H7 (cell line): Measurements from ENCODE around the gene FHIP1B. TPM values are rescaled to one million over a fixed set of nuclear protein-coding genes. Genes with fewer than 3 reads are reported as not detected.

Source experiments
- DNase-seq: peaks from one replicate; pipeline ENCODE4 v3.0.0; 2012
- H3K27me3 ChIP-seq: 2 replicates; pipeline ENCODE4 v1.6.0; 2011; ENCODE audit warnings: mild to moderate bottlenecking, low read length; ENCODE audit not compliant: control insufficient read depth, insufficient read depth
- H3K36me3 ChIP-seq: replicated peaks from 2 replicates; pipeline ENCODE4 v1.5.1; 2011; ENCODE audit warnings: low read length; ENCODE audit not compliant: control insufficient read depth, insufficient read depth
- H3K4me3 ChIP-seq: 2 replicates; pipeline ENCODE4 v1.5.1; 2011; ENCODE audit warnings: low read depth, mild to moderate bottlenecking, control low read depth, low read length, moderate library complexity; ENCODE audit not compliant: insufficient read depth
- total RNA-seq: library from RNA; depleted of rRNA; stranded (reverse); fragments of >200 nt; shearing (Covaris generic); gene quantifications from 2 replicates; pipeline ENCODE4 v1.2.3, GENCODE V29; 2014

The FHIP1B gene
- total RNA-seq, 1 experiment from 2014 or later, result 27.9 TPM

DNA sequence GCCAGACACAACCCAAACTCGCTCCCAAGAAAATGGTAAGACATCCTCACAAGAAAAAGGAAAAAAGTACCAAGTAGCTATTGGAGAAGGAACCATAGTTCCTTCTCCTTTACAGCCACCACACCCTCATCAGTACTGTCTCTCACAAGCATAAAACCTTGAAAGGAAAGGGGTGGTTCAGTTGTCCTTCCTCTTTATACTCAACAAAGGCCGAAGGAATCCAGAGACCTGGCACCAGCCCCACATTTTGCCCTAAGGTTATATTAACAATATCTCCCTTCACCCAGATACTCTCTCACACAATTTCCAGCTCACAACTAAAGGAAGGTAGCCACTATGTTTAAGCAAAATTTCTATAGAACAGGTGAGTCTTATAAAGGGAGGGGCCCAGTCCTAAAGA lies 8.5 kb downstream of the FHIP1B start:
- Histone ChIP-seq H3K27me3 (no peaks in the 10 kb centered on the region), H3K36me3 (peaks cover 5% of the 10 kb centered on the region), H3K4me3 (no peak overlapping the region)
- no peak for DNase-seq

DNA sequence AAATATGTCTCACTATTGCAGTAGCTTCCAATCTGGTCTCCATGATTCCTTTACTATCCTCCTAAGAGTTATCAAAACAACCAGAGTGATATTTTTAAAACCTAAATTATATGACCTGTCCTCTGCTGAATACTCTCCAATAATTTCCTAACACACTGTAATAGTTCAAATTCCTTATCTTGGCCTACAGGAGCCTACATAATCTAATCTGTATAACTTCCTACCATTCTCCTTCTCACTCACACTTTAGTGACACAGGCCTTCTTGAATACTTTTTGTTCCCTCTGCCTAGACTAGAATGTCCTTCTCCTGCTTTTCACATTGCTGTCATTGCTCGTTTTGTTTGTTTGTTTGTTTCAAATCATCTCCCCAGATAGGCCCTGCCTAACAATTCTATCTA lies 9.4 kb downstream of the FHIP1B start:
- Histone ChIP-seq H3K27me3 (no peaks in the 10 kb centered on the region), H3K36me3 (peaks cover 5% of the 10 kb centered on the region), H3K4me3 (no peak overlapping the region)

DNA sequence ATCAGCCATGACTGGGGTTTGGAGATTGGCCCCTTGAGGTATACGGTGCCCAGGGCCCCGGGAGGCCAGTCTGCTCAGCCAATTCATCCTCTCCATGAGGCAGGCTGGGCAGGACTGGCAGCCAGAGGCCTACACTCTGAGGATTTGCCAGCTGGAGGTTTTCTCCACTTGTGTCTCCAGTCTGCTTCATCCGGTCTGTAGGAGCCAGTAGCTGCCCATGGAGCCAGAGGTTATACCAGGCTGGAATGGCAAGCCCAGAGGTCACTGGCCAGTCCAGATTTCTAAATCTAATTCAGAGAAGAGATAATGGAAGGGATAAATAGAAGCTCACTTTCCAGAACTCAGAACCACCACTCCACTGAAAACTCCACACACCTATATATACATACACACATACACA lies 10.0 kb downstream of the FHIP1B start:
- H3K36me3 ChIP-seq, result peaks cover 5% of the 10 kb centered on the region
- no peak overlapping the region for H3K4me3 ChIP-seq
- no peaks in the 10 kb centered on the region for H3K27me3 ChIP-seq
- DNase-seq, result no peak

More for the DNA sequence above, 9.4 kb downstream of the FHIP1B start:
- DNase-seq, result no peak

DNA sequence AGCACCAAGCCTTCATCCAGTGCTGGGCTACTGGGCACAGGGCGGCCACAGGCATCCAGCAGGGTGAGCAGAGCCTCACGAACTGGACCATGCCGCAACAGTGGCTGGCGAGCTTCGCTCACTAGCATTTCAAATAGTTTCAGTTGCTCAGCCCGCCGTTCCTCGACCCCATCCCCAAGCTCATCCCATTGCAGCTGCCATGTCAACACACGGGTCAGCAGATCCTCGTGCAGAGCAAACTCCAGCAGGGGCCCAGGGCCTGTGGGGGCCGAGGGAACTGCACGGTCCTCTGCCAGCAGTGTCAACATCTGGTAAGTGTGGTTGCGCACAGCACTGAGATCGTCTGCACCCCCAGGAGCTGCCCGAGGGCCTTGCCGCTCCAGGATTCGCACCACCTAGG lies 10.6 kb downstream of the FHIP1B start:
- peaks cover 5% of the 10 kb centered on the region for H3K36me3 ChIP-seq
- no peak for DNase-seq
- H3K4me3 ChIP-seq, result no peak overlapping the region
- no peaks in the 10 kb centered on the region for H3K27me3 ChIP-seq

DNA sequence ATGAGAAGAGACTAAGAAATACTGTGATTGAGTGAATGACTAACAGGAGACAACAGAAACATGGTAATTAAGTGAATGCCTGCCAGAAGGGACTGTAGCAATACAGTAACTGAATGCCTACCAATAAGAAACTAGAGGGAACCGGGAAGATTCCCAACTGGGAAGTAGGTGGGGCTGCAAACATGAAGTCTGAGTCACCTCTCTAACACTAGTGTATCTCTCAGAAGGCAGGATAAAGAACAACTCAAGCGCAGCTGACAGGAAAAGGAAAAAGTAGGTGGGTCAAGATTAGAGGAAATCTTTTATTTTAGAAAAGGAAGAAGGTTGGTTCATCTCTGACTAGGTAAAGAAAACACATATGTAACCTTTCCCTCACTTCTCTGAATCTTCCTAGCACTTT lies 15.1 kb downstream of the FHIP1B start:
- DNase-seq, result no peak
- Histone ChIP-seq H3K27me3 (no peaks in the 10 kb centered on the region), H3K36me3 (peaks cover 16% of the 10 kb centered on the region), H3K4me3 (no peak overlapping the region)

DNA sequence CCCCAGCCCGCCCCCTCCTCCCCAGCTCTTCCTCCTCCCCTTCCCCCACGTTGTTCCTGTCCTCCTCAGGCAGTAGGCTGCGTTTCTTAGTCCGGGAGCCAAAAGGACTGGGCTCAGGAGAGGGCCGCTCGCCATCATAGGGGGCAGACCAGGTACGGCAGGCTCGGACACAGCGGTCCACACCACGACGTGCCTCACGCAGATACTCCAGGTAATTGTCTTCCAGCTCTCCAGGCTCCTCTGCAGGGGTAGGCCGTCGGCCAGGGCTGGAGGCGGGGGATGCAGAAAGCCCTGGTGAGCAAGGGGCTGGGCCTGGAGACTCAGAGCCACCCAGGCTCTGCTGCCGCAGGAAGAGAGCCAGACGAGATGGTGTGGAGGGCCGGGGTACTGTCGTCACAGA lies 16.7 kb downstream of the FHIP1B start:
- no peak overlapping the region for H3K4me3 ChIP-seq
- H3K27me3 ChIP-seq, result no peaks in the 10 kb centered on the region
- DNase-seq, result no peak
- H3K36me3 ChIP-seq, result peaks cover 16% of the 10 kb centered on the region

DNA sequence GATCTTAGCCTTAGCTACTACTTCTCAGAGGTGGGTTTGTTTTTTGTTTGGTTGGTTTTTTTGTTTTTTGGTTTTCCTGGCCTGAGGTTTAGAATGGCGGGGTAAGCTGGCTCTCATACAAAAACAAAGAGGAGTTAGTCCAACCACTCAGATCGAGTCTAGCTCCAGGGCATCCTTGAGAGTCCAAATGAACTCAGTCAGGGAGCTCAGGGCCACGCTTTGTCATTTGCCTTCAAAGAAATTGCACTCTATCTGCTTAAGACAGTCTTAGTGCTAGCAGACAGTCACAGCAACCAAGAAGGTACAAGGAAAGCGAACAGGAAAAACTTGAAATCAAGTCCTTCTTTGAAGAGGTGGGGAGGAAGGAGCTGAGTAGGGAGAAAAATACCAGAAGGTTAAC lies 17.9 kb downstream of the FHIP1B start:
- Histone ChIP-seq H3K27me3 (no peaks in the 10 kb centered on the region), H3K4me3 (no peak overlapping the region), H3K36me3 (peaks cover 16% of the 10 kb centered on the region)
- DNase-seq, result no peak

DNA sequence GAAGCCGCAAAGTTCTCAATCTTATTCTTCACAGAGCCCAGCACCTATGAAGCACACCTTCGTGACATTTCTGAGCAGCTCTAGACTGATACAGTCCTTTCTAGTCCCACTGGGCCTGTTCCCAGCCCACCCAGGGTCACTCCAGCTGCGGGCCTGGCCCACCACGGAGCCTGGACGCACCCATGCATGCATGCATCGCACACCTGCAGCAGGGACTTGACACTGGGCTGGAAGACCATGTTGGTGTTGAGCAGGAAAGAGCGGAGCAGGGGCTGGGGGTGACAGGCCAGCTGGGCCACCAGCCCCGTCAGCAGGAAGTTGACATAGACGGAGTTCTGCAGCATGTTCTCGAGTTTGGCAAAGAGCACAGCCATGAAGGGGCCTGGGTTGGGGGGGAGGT lies 19.9 kb downstream of the FHIP1B start:
- DNase-seq, result no peak
- H3K27me3 ChIP-seq, result no peaks in the 10 kb centered on the region
- no peak overlapping the region for H3K4me3 ChIP-seq
- peaks cover 17% of the 10 kb centered on the region for H3K36me3 ChIP-seq

DNA sequence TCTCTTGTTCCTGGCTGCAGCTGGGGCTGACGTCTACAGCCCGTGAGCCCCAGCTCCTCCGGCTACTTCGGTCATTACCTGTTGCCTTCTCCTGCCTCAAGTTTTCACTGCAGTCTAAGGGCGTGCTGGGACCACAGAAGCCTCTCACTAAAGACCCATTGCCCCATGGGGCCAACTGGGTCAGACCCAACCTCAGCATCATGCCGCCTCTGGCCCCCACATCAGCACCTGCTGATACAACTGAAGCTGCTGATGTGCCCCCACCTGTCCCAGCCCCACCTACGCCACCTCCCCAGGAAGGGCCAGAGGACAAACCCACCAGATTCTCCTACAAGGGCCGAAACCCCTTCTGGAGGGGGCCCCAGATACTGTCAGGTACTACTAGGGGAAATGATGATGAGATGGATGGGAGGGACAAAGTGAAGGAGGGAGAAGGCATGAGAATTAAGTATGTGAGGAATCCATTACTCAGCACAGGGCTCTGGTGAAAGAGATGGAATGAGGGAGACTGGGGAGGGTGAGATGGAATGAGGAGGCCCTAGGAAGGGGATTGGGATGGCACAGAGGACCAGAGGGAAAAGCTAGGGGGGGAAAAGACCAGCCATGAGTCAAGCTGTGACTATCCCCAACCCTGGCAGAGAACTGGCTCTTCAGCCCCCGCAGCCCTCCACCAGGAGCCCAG lies 24.0 kb downstream of the FHIP1B start:
- Histone ChIP-seq H3K4me3 (no peak overlapping the region), H3K27me3 (no peaks in the 10 kb centered on the region), H3K36me3 (peaks cover 11% of the 10 kb centered on the region)
- DNase-seq, result no peak

DNA sequence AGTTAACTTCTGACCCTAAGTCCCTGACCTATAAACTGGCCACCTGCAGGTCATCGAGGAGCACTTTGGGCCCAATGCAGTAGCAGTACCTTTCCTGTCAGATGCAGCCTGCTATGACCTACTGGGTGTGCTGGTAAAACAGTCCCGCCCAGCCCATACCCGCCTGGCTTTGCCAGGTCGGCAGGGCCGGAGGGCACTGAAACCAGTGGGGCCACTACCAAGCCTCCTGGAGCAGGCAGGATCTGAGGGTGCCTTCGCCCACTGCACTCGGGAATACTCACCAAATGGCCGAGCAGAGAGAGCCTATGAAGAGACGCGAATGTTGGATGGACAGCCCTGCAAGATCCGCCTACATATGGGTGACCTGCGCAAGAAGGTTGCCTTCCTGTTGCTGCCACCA lies 24.6 kb downstream of the FHIP1B start:
- Histone ChIP-seq H3K4me3 (no peak overlapping the region), H3K36me3 (peaks cover 9% of the 10 kb centered on the region), H3K27me3 (no peaks in the 10 kb centered on the region)
- DNase-seq, result no peak

DNA sequence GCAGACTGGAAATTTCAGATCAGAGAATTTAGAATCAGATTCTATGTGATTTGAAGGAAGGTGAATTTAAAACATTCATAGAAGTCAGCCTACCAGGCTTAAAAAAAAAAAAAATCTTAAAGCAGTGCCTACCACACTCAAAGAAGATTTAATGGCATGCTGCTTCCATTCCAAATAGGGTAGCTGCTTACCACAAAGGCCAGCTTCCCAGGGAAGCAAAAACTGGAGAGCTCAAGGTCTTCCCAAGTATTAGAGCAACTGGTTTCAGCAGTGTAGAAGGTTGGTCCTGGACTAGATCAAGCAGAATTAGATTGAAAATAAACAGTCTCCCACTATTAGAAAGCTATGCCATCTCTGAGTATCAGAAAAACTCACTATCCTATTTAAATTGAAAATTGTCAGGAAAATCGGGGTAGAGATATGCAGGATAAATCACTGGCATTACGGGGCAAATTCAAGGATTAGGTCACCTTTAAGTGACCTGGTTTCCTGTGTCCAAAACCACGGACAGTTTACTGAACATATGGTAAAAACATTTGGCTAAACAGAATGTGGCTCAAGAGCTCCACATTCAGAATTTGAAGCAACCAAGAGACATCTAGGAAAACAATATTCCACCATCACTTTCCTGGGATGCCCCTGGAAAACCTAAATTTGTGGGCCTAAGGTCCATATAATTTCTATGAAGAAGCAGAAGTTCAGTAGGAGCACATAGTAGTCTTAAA lies 27.8 kb downstream of the FHIP1B start:
- H3K27me3 ChIP-seq, result no peaks in the 10 kb centered on the region
- no peak for DNase-seq
- H3K4me3 ChIP-seq, result no peak overlapping the region
- H3K36me3 ChIP-seq, result peaks cover 1% of the 10 kb centered on the region

DNA sequence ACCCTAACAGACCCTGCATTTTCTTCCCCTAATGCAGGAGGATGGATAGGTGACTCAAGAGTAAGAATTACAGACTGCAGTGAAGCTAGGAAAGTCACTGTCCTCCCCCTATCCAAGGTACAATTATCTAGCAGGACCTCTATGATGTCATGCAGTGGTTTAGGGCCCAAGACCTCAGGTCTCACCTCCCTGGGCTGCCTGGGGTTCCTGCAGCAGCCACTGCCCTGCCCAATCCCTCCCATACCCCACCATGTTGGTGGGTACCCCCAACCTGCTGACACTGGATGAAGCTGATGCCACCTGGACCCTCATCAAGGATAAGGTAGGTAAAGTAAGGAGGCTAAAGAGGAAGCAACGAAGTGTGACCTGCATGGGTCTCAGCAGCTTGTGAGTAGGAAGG lies 29.1 kb downstream of the FHIP1B start, which contains the start of gene C11orf42:
TSS of gene C11orf42 (plus strand) at position 192 of the 400 bp plus-strand sequence. CDS start at position 251, 59 bp downstream.
- Histone ChIP-seq H3K4me3 (no peak within 1 kb of the TSS), H3K27me3 (no peaks in the 10 kb centered on the region), H3K36me3 (peaks cover 1% of the 10 kb centered on the region; the same call in 1 of the 2 replicates)
- no peak for DNase-seq

DNA sequence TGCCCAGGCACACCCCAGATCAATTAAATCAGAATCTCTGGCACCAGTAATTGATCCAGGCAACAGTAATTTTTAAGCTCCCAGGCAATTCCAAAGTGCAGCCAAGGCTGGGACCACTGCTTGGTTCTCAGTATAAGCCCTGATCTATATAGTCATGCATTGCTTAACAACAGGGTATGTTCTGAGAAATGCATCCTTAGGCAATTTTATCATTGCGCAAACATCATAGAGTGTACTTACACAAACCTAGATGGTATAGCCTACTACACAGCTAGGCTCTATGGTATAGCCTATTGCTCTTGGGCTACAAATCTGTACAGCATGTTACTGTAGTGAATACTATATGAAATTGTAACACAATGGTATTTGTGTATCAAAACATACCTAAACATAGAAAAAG lies 29.7 kb downstream of the FHIP1B start:
- no peak for DNase-seq
- Histone ChIP-seq H3K36me3 (no peaks in the 10 kb centered on the region; the same call in 1 of the 2 replicates), H3K4me3 (no peak overlapping the region)

DNA sequence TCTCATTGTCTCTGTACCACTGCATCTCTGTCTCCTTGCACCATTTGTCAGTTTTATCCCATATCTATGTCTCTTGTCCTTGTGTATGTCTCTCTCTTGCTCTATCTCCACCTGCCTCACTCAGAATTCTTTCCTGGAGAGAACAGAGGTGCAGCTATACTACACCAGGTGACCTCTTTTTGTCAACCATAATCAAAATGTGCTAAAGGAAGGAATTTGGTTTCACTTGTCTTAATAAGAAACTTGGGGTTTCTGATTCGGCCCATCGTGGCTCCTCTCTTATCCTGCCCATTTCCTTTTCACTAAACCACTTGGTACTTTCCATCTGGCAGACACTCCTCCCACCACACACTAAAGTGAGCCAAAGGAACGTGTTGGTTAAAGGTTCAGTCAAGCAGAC lies 31.1 kb downstream of the FHIP1B start:
- Histone ChIP-seq H3K4me3 (no peak overlapping the region), H3K36me3 (no peaks in the 10 kb centered on the region; the same call in 1 of the 2 replicates), H3K27me3 (no peaks in the 10 kb centered on the region)
- no peak for DNase-seq

More for the DNA sequence above, 29.7 kb downstream of the FHIP1B start:
- no peaks in the 10 kb centered on the region for H3K27me3 ChIP-seq

DNA sequence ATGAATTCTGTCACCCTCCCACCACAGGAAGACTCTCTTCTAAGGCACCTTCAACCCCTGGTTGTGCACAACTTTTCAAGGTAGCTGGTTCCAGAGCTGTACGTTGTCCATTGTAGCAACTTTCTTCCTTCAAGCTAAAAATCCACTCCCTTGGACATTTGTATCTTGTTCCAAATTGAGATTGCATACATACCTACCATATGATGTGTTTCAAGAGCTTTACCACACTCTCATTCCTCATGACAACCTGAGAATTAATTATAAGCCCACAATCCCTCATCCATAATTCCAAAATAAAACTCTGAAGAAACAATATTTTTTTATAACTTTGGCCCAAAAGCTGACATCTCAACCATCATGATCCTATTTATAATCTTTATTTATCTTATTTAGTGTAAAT lies 32.4 kb downstream of the FHIP1B start:
- no peaks in the 10 kb centered on the region; the same call in 1 of the 2 replicates for H3K36me3 ChIP-seq
- H3K27me3 ChIP-seq, result no peaks in the 10 kb centered on the region
- DNase-seq, result no peak
- H3K4me3 ChIP-seq, result no peak overlapping the region
